ENCODE results near the gene SMYD3.

The SMYD3 gene

GRCh38 chr1:246039584-246039983, 467.5 kb downstream of the SMYD3 start:
- Histone ChIP-seq H3K27me3 (ENCODE audit: control insufficient read depth, insufficient read depth, low read length) (no peaks in the 10 kb centered on the region), H3K27ac (no peak overlapping the region), H3K4me1 (no peaks in the 10 kb centered on the region), H3K9me3 (ENCODE audit: control insufficient read depth, low read length) (no peaks in the 10 kb centered on the region), H3K36me3 (ENCODE audit: control insufficient read depth, insufficient read depth, low read length) (no peaks in the 10 kb centered on the region), H2AFZ (no peak overlapping the region), H3K4me2 (ENCODE audit: low read length) (no peak overlapping the region), H3K9ac (no peak overlapping the region), H3K4me3 (ENCODE audit: low read depth, low read length) (no peak overlapping the region), H3K79me2 (no peaks in the 10 kb centered on the region)
- no peak for TF ChIP-seq CTCF (IDR thresholded peaks at IDR 0.05)

GRCh38 chr1:246037832-246038231, 469.2 kb downstream of the SMYD3 start:
- H3K4me1 ChIP-seq: no peaks in the 10 kb centered on the region
- H3K27me3 ChIP-seq (ENCODE audit: control insufficient read depth, insufficient read depth, low read length): no peaks in the 10 kb centered on the region
- H3K9me3 ChIP-seq (ENCODE audit: control insufficient read depth, low read length): no peaks in the 10 kb centered on the region
- H2AFZ ChIP-seq: no peak overlapping the region
- no peak for TF ChIP-seq CTCF (IDR thresholded peaks at IDR 0.05)
- H3K27ac ChIP-seq: no peak overlapping the region
- H3K79me2 ChIP-seq: no peaks in the 10 kb centered on the region
- no peak overlapping the region for H3K4me2 ChIP-seq (ENCODE audit: low read length)
- H3K9ac ChIP-seq: no peak overlapping the region
- H3K36me3 ChIP-seq (ENCODE audit: control insufficient read depth, insufficient read depth, low read length): no peaks in the 10 kb centered on the region
- no peak overlapping the region for H3K4me3 ChIP-seq (ENCODE audit: low read depth, low read length)

- Histone ChIP-seq H3K36me3 (ENCODE audit: control insufficient read depth, insufficient read depth, low read length) (no peaks in the 10 kb centered on the region), H3K27ac (no peak overlapping the region), H3K4me3 (ENCODE audit: low read depth, low read length) (no peak overlapping the region), H3K9ac (no peak overlapping the region), H2AFZ (no peak overlapping the region), H3K79me2 (no peaks in the 10 kb centered on the region), H3K4me1 (no peaks in the 10 kb centered on the region), H3K4me2 (ENCODE audit: low read length) (no peak overlapping the region), H3K9me3 (ENCODE audit: control insufficient read depth, low read length) (no peaks in the 10 kb centered on the region), H3K27me3 (ENCODE audit: control insufficient read depth, insufficient read depth, low read length) (no peaks in the 10 kb centered on the region)
- TF ChIP-seq CTCF (IDR thresholded peaks at IDR 0.05): no peak
Measured at GRCh38 chr1:246036175-246036574, 470.9 kb downstream of the SMYD3 start.

- Histone ChIP-seq H3K27me3 (ENCODE audit: control insufficient read depth, insufficient read depth, low read length) (no peaks in the 10 kb centered on the region), H3K4me3 (ENCODE audit: low read depth, low read length) (no peak overlapping the region), H3K79me2 (no peaks in the 10 kb centered on the region), H3K27ac (no peak overlapping the region), H3K4me2 (ENCODE audit: low read length) (no peak overlapping the region), H2AFZ (no peak overlapping the region), H3K36me3 (ENCODE audit: control insufficient read depth, insufficient read depth, low read length) (no peaks in the 10 kb centered on the region), H3K9ac (no peak overlapping the region), H3K9me3 (ENCODE audit: control insufficient read depth, low read length) (no peaks in the 10 kb centered on the region), H3K4me1 (no peaks in the 10 kb centered on the region)
- no peak for TF ChIP-seq CTCF (IDR thresholded peaks at IDR 0.05)
Measured at GRCh38 chr1:246035060-246035541, 472.0 kb downstream of the SMYD3 start.

- H3K79me2 ChIP-seq: no peaks in the 10 kb centered on the region
- H2AFZ ChIP-seq: no peak overlapping the region
- no peaks in the 10 kb centered on the region for H3K9me3 ChIP-seq (ENCODE audit: control insufficient read depth, low read length)
- H3K4me1 ChIP-seq: no peaks in the 10 kb centered on the region
- no peak overlapping the region for H3K4me3 ChIP-seq (ENCODE audit: low read depth, low read length)
- no peak overlapping the region for H3K4me2 ChIP-seq (ENCODE audit: low read length)
- no peaks in the 10 kb centered on the region for H3K36me3 ChIP-seq (ENCODE audit: control insufficient read depth, insufficient read depth, low read length)
- no peaks in the 10 kb centered on the region for H3K27me3 ChIP-seq (ENCODE audit: control insufficient read depth, insufficient read depth, low read length)
- TF ChIP-seq CTCF (IDR thresholded peaks at IDR 0.05): no peak
- H3K9ac ChIP-seq: no peak overlapping the region
- no peak overlapping the region for H3K27ac ChIP-seq
Measured at GRCh38 chr1:246034630-246035029, 472.4 kb downstream of the SMYD3 start.
